HL-60/S4 treated with phorbol 12-myristate 13-acetate at 8.2 ng/mL for 4 days and 3 days (cell line): ENCODE results near the gene PROKR2.

Experiments
- in situ Hi-C: fragments of 300-500 bp; cut with MboI; formaldehyde crosslinking; loops from 2 replicates; pipeline ENCODE4 v1.15.0; 2022; ENCODE audit warnings: low sequenced_read_pairs

The PROKR2 gene

GRCh38 chr20:5316188-5317158, at the start of gene PROKR2:
Gene PROKR2 (minus strand): TSS chr20:5316954. CDS start chr20:5314369, 2,585 bp downstream.
- in situ Hi-C loops = no loop called here

GRCh38 chr20:5364997-5365597, 48.3 kb upstream of the PROKR2 start:
- in situ Hi-C loops = no loop called here

- in situ Hi-C loops = no loop called here
Observed at GRCh38 chr20:5364136-5364821, 47.5 kb upstream of the PROKR2 start.

GRCh38 chr20:5362771-5363170, 46.0 kb upstream of the PROKR2 start:
- in situ Hi-C loops = no loop called here

GRCh38 chr20:5361176-5361575, 44.4 kb upstream of the PROKR2 start:
- in situ Hi-C loops = no loop called here

- in situ Hi-C loops = no loop called here
Observed at GRCh38 chr20:5357946-5358345, 41.2 kb upstream of the PROKR2 start.

- in situ Hi-C loops = no loop called here
Observed at GRCh38 chr20:5356941-5357340, 40.2 kb upstream of the PROKR2 start.

- in situ Hi-C loops = no loop called here
Observed at GRCh38 chr20:5354901-5355300, 38.1 kb upstream of the PROKR2 start.

- in situ Hi-C loops = no loop called here
Observed at GRCh38 chr20:5353624-5354496, 37.1 kb upstream of the PROKR2 start.

GRCh38 chr20:5349448-5349847, 32.7 kb upstream of the PROKR2 start:
- in situ Hi-C loops = no loop called here

- in situ Hi-C loops = no loop called here
Observed at GRCh38 chr20:5342021-5342420, 25.3 kb upstream of the PROKR2 start.

GRCh38 chr20:5331340-5331739, 14.6 kb upstream of the PROKR2 start:
- in situ Hi-C loops = no loop called here

- in situ Hi-C loops = no loop called here
Observed at GRCh38 chr20:5328268-5328667, 11.5 kb upstream of the PROKR2 start.

- in situ Hi-C loops = no loop called here
Observed at GRCh38 chr20:5327356-5327755, 10.6 kb upstream of the PROKR2 start.

GRCh38 chr20:5315807-5316187, 957 bp downstream of the PROKR2 start:
- in situ Hi-C loops = no loop called here

- in situ Hi-C loops = no loop called here
Observed at GRCh38 chr20:5313916-5314315, 2.8 kb downstream of the PROKR2 start.

- in situ Hi-C loops = no loop called here
Observed at GRCh38 chr20:5312518-5312917, 4.2 kb downstream of the PROKR2 start.

GRCh38 chr20:5309971-5310370, 6.8 kb downstream of the PROKR2 start:
- in situ Hi-C loops = no loop called here

GRCh38 chr20:5298811-5299210, 17.9 kb downstream of the PROKR2 start:
- in situ Hi-C loops = no loop called here

GRCh38 chr20:5297280-5298004, 19.3 kb downstream of the PROKR2 start:
- in situ Hi-C loops = no loop called here
